NCI-H226 (cell line): ENCODE data around the gene ARHGEF10L.

Experiments used
- DNase-seq: peaks from one replicate; pipeline ENCODE4 v3.0.0-alpha.2; 2015

Gene ARHGEF10L

DNA sequence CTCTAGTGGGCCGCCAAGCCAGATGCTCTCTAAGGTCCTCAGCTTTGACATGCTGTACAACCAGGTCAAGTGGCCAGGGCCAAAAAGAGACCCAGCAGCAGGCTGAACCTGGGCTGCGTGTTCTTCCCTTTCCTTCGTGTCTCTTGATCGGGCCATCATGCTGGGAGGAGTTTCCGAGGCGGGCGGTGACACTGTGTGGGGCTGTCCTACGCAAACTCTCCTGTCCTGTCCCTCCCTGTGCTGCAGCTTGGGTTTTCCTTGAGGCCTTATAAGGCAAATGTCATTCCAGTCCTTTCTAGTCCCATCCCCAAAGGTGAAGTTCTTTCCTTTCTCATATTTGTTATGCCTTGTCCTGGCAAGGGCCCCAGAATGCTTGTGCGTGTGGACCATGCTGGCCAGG lies 56.7 kb downstream of the ARHGEF10L start:
- DNase-seq: no peak

GRCh38 chr1:17596651-17597509 lies 57.4 kb downstream of the ARHGEF10L start:
- DNase-seq: no peak

- no peak for DNase-seq
Measured at GRCh38 chr1:17597651-17598050, 58.2 kb downstream of the ARHGEF10L start.

DNA sequence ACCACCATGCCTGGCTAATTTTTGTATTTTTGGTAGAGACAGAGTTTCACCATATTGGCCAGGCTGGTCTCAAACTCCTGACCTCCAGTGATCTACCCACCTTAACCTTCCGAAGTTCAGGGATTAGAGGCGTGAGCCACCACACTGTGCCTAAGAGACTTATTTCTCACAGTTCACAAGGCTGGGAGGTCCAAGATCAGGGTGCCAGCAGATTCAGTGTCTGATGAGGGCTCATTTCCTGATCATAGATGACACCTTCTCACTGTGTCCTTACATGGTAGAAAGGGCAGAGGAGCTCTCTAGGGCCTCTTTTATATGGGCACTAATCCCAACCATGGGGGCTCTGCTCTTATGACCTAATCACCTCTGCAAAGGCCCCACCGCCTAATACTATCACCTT lies 58.8 kb downstream of the ARHGEF10L start:
- no peak for DNase-seq

DNA sequence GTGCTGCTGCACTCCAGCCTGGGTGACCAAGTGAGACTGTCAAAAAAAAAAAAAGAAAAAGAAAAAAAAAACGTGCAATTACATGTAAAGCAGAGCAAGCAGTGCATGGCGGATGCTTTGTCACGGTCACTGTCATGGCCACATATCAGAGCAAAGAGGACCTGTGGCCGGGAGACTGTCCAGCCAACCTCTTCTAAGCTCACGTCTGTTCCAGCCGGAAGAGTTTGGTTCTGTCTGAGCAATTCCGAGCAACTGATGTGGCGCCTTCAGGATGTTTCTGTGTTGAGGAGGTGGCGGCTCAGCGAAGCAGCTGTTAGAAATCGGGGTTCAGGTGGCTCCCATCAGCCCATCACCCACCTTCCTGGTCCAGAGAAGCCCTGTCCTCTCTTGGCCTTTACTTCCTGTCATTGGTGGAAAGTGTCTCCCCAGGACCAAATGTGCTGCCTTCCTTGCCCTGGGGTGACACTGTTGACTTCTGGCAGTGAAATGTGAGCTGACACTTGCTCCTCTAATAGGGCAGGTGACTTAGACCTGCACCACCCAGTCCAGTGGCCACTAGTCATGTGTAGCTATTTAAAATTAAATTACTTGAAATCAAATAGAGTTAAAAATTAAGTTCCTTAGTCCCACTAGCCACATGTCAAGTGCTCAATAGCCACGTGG lies 59.9 kb downstream of the ARHGEF10L start:
- DNase-seq: no peak

DNA sequence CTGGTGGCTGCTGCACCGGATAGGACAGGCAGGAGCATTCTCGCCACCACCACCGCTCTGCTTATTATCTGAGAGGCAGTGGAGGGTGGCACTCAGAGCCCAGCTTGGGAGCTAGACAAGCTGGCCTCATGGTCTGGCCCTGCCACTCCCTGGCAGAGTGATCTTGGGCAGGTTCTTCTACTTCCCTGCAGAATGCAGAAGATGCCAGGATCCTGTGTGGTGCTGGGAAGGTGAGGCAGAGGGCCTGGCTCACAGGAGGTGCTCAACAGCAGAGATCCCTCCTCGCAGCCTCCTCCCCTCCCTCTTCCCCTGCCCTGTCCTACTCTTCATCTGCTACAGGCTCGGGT lies 60.4 kb downstream of the ARHGEF10L start:
- no peak for DNase-seq

DNA sequence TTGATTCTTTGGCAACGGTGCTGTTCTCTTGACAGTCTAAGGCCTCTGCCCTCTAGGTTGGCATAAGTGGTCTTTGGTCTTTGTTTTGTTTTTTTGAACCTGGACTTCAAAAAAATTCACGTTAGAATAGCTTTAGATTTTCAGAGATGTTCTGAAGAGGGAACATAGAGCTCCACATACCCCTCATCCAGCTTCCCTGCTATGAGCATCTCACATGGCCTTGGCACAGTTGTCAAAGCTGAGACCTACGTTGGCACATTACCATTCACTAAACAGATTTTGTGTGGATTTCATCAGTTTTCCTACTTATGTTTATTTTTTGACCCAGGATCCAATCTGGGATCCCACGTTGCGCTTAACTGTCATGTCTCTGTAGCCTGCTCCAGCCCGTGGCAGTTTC lies 60.8 kb downstream of the ARHGEF10L start:
- no peak for DNase-seq

DNA sequence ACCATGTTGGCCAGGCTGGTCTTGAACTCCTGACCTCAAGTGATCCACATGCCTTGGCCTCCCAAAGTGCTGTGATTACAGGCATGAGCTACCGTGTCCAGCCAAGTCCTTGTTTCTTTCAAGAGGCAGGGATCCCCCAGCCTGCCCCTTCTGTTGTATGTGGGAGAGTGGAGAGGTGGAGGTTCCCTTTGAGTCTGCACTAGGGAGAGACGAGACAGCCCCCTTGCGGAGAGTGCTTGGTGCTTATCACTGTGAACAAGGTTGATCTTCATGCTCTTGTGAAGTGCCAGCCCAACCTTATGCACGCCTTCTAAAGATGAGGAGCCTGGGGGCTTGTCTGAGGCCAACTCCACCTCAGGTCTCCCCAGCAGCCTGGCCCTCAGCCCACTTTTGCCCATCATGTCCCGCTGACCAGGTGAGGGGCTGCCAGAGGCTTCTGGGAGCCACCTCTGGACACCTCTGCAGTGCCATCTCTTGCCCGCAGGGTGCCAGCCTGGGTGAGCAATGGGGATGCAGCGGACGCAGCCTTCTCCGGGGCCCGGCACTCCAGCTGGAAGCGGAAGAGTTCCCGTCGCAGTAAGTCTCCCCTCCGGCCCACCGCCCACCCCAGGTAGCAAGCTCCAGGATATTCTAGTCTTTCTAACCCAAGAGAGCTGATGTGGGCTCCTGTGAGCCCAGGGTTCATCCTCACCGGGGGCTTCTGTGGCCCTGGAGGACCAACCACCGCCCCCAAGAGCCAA lies 62.3 kb downstream of the ARHGEF10L start:
- no peak for DNase-seq

DNA sequence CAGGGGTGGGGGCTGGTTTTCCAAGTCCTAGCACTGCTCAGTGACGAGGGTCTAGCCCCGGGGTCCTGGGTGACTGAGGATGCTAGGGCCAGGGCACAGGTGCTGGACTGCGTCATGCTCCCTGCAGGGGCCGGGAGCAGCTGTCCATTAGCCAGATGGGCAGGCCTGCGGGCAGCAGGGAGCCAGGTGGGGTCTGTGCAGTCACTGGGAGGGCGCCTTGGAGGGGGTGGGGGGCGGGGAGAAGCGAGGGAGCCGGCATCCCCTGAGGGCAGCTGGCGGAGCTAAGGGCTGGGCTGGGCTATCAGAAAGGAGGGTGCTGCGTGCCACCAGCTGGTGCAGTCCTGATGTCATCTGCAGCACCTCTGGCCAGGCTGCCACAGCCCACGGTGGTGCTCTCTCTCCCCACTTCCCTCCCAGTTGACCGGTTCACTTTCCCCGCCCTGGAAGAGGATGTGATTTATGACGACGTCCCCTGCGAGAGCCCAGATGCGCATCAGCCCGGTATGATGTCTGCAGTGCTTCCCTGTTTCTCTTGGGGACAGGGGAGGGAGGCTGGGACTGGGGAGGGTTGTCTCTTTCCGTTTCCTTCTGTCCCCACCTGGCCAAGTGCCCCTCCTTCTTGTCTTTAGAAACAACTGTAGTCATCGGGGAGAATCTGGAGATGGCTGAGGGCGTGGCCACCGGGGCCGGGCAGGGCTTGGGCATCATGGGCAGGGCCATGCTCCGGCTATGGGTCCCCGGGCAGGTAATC lies 63.8 kb downstream of the ARHGEF10L start:
- no peak for DNase-seq

DNA sequence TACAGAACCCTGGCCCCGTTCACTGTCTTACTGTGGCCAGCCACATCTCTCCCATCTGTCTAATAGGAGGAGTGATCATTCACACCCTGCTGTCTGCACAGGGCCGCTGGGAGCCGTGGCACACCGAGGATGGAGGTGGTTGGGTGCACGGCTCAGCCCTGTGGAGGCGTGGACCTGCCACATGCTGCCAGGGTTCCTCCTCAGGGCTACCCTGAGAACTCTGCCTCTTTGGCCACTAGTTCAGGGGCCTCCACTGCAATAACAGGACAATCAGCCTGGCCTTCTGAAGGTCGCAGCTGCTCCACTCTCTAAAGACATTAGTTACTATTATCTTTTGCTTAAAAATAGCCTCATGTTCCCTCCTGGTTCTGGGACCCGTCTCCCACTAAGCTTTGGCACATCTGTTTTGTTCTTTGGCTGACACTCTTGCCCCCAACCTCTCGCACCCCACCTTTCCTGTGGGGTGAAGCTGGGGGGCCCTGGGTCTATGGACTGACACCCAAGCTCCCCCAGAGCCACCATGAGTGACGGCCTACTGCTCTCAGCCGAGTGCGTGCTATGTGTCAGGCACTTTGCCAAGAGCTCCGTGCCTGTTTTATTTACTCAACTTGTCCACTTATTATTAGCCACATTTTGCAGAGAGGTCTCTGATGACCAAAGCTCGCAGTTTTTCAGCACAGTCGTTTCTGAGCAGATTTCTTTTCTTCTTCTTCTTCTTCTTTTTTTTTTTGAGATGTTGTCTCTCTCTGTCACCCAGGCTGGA lies 66.3 kb downstream of the ARHGEF10L start:
- DNase-seq: no peak

GRCh38 chr1:17606826-17607440 lies 67.4 kb downstream of the ARHGEF10L start:
- DNase-seq: peak; percentile 38

DNA sequence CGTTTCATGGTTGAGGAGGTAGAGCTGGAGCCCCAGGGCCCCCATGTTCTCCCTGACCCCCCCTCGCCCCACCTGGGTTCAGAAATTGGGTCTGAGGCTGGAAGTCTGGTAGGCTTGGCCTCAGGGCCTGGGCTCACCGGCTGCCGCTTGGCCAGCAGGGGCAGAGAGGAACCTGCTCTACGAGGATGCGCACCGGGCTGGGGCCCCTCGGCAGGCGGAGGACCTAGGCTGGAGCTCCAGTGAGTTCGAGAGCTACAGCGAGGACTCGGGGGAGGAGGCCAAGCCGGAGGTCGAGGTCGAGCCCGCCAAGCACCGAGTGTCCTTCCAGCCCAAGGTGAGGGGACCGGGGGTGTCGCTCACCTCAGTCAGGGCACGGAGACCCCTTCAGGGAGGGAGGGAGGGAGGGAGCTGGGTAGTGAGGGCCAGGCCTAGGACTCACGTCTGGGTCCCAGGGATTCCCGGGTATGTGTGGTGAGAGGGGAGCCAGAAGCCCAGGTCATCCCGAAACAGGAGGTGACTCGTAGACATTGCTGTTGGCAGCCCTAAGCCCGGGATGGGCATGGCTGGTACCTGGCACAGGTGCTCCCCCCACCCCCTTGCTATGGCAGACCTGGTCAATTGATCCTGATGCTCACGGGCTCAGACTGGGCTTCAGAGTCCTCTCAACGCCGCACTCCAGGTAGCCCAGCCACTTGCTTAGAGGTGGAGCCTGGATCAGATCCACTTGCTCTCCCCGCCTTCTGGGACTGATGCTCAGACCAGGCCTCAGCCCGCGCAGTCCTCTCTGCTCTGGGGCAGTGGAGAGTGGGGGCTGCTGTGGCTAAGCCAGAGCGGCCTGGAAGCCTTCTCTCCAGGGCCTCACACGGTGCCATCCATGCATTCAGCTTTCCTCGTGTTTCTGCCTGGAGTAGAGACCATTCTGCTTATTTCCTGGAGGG lies 68.4 kb downstream of the ARHGEF10L start:
- no peak for DNase-seq

GRCh38 chr1:17609529-17609928 lies 70.0 kb downstream of the ARHGEF10L start:
- DNase-seq: no peak

DNA sequence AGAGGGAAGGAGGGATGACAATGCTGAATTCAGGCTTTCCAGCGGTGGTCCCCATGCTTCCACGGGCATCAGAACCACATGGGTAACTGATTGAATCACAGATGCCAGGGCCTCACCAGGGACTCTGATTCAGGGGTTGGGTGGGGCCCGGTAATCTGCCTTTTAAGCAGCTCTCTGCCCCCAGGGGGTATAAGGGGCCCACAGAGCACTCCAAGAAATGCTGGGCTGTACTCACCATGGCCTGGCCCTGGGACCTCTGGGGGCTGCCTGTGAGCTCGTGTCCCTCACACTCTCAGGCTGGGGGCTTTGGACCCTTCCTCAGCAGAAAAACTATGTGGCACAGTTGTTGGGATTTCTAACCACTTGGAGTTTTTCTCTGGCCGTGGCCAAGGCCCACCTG lies 70.6 kb downstream of the ARHGEF10L start:
- no peak for DNase-seq

DNA sequence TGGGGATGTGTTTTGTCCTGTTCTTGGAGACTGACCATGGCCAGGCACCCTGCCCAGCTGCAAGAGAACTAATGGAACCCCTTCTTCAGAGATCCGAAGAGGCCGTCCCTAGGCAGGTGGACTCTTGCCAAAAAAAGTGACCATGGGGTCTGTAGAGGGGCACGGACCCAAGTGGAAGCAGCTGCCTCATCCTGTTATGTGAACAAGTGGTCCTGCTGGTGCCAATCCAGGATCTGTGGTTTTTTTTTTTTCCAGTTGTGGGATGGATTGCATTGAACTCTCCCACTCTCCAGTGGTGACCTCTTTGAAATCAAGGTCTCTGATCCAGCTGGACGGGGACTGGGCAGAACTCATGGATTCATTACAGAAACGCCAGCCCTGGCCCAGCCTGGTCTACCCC lies 71.2 kb downstream of the ARHGEF10L start:
- no peak for DNase-seq

GRCh38 chr1:17611991-17612390 lies 72.5 kb downstream of the ARHGEF10L start:
- peak; percentile 76 for DNase-seq

DNA sequence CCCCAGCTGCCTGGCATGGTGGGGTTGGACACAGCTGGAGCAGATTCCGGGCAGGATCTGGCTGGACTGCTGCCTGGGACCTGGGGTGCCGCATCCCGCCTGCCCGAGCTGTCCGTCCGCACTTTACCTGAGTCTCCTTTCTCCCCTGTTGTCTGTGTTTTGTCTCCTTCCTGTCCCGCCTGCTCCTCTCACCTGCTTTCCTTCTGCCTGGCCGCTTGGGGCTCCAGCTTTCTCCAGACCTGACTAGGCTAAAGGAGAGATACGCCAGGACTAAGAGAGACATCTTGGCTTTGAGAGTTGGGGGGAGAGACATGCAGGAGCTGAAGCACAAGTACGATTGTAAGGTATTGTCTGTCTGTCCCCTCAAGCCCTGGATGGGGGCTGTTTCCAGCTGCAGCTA lies 73.3 kb downstream of the ARHGEF10L start:
- no peak for DNase-seq

DNA sequence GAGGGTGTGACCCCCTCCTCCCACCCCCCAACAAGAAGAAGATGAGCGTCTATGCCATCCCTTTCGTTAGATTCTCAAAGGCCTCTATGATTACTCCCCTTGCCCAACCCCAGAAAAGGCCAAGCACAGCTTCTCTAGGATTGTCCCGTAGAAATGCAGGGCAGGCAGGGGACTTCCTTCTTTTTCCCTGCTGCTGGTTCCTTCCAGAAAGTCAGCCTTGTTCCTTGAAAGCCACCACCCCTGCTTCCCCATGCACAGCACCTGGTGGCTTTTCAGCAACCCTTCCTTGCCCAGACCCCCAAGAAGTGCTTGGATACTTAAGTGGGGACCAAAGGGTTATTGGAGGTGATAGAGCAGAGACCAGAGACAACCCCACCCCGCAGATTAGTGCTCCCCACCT lies 75.1 kb downstream of the ARHGEF10L start:
- DNase-seq: no peak

GRCh38 chr1:17615157-17615556 lies 75.7 kb downstream of the ARHGEF10L start:
- no peak for DNase-seq

GRCh38 chr1:17615959-17616358 lies 76.5 kb downstream of the ARHGEF10L start:
- no peak for DNase-seq
